ENCODE measurements around the gene MYO1B.

MYO1B gene

GRCh38 chr2:191312163-191312562 is 67.0 kb downstream of the MYO1B start:
- no peaks in the 10 kb centered on the region for H3K9me3 ChIP-seq
- no peak for DNase-seq
- H3K27me3 ChIP-seq, result no peaks in the 10 kb centered on the region
- TF ChIP-seq, protein P1, sequence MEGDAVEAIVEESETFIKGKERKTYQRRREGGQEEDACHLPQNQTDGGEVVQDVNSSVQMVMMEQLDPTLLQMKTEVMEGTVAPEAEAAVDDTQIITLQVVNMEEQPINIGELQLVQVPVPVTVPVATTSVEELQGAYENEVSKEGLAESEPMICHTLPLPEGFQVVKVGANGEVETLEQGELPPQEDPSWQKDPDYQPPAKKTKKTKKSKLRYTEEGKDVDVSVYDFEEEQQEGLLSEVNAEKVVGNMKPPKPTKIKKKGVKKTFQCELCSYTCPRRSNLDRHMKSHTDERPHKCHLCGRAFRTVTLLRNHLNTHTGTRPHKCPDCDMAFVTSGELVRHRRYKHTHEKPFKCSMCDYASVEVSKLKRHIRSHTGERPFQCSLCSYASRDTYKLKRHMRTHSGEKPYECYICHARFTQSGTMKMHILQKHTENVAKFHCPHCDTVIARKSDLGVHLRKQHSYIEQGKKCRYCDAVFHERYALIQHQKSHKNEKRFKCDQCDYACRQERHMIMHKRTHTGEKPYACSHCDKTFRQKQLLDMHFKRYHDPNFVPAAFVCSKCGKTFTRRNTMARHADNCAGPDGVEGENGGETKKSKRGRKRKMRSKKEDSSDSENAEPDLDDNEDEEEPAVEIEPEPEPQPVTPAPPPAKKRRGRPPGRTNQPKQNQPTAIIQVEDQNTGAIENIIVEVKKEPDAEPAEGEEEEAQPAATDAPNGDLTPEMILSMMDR (IDR thresholded peaks at IDR 0.05; ENCODE audit: low read depth, low read length), result no peak
- peaks cover 27% of the 10 kb centered on the region for H3K4me1 ChIP-seq
- H3K36me3 ChIP-seq, result no peaks in the 10 kb centered on the region
- H3K4me3 ChIP-seq (ENCODE audit: low read depth, low read length), result no peak overlapping the region

DNA sequence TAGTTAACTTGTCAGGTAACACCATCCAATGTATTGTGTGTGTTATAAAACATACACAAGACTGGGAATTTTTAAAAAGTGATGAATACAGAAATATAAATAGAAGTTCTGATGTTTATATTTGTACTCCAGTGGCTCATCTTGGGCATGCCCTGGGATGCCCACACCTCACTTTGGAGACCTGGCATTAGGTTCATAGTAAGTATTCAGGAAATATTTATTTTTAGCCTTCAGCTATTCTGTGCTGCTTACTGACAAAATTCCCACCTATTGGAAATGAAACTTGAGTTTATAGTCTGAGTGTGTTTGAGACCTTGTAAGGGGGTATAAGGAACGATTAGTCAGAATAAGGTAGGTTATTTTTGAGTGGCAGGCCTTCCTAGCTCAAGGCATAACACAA is 67.5 kb downstream of the MYO1B start:
- TF ChIP-seq, protein P1 (IDR thresholded peaks at IDR 0.05; ENCODE audit: low read depth, low read length), result no peak
- H3K4me1 ChIP-seq, result peaks cover 27% of the 10 kb centered on the region
- no peak overlapping the region for H3K4me3 ChIP-seq (ENCODE audit: low read depth, low read length)
- no peaks in the 10 kb centered on the region for H3K36me3 ChIP-seq
- no peak for DNase-seq
- no peaks in the 10 kb centered on the region for H3K27me3 ChIP-seq
- no peaks in the 10 kb centered on the region for H3K9me3 ChIP-seq

DNA sequence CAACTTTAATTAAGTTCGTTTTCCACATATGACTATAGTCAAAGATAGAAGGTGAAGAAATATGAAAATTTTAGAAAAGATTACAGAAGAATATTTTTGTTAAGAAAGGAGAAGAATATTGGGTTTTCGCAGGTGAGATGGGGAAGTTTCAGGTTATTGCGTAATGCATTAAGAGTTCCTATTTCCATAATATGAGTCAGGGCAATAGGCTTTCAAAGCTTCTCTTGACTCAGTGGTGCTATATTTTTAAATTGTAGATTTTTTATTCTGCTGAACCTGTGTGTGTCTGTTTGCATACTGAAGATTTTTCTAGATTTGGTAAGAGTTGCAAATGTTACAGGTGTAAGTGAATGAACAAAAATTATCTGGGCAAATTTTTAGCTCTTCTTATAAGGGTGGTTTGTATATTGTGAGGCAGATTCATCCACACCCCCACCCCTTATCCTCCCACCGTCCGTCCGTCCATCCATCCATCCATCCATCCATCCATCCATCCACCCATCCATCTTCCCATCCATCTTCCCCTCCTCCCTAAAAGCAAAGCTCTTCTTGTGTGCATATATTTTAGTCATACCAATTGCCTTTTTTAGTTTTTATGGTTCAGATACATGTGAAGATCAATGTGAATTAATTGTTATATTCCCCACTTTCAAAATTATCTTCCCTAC is 69.6 kb downstream of the MYO1B start:
- Histone ChIP-seq H3K9me3 (no peaks in the 10 kb centered on the region), H3K4me1 (peaks cover 45% of the 10 kb centered on the region), H3K4me3 (ENCODE audit: low read depth, low read length) (no peak overlapping the region), H3K36me3 (no peaks in the 10 kb centered on the region), H3K27me3 (no peaks in the 10 kb centered on the region)
- no peak for DNase-seq
- TF ChIP-seq, protein P1 (IDR thresholded peaks at IDR 0.05; ENCODE audit: low read depth, low read length), result no peak

- Histone ChIP-seq H3K36me3 (no peaks in the 10 kb centered on the region), H3K27me3 (no peaks in the 10 kb centered on the region), H3K9me3 (no peaks in the 10 kb centered on the region), H3K4me1 (peaks cover 49% of the 10 kb centered on the region), H3K4me3 (ENCODE audit: low read depth, low read length) (no peak overlapping the region)
- DNase-seq, result no peak
- TF ChIP-seq, protein P1 (IDR thresholded peaks at IDR 0.05; ENCODE audit: low read depth, low read length), result no peak
Observed at GRCh38 chr2:191315365-191315752, 70.2 kb downstream of the MYO1B start.

DNA sequence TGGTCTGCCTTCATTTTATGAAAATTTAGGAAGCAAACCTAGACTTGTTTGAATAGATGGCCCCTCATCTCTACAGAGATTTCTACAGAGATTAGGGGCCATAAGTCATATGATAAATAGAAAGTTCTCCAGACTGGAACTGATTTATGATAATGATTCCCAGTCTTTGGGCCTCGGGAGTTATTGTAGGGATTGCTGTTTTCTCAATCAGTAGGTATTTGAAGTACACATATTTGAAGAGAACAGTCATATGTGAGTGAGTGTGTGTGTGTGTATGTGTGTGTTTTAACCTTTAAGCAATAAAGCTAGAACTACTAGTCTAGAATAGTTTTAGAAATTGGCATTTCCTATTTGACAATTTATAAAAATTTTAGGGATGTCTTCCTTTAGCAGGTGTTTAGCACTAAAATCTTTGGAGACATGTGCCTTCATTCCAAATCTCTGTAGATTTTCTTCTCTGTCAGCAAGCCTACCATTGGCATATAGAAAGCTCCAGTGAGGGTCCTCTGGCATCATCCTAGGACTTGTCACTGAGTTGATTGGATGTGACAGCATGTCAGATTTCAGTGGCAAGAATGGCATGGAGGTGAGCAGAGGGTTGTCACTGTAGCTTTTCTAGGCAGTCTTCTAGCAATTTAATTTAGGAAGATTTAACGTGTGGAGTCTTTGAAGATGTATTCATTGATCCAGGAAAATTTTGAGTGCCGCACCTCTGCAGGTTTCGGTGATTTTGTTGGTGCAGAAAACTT is 71.2 kb downstream of the MYO1B start:
- H3K4me1 ChIP-seq, result peaks cover 53% of the 10 kb centered on the region
- TF ChIP-seq, protein P1 (IDR thresholded peaks at IDR 0.05; ENCODE audit: low read depth, low read length), result no peak
- no peaks in the 10 kb centered on the region for H3K36me3 ChIP-seq
- no peak for DNase-seq
- H3K4me3 ChIP-seq (ENCODE audit: low read depth, low read length), result no peak overlapping the region
- H3K9me3 ChIP-seq, result no peaks in the 10 kb centered on the region
- H3K27me3 ChIP-seq, result no peaks in the 10 kb centered on the region

All from BE2C (cell line).